Anterior cingulate cortex (tissue), 58 donors: ENCODE results near the gene SLC30A2.
"Not testable (repeated sequence)": the region's sequence is repeated elsewhere in the genome, so short reads cannot be mapped to it uniquely, and the experiment has no call there.

Experiments used
- DNase-seq, 58 donors: peaks; one replicate each; lab custom pipeline; 2025; lab: John Stamatoyannopoulos, UW

The SLC30A2 gene, protein sequence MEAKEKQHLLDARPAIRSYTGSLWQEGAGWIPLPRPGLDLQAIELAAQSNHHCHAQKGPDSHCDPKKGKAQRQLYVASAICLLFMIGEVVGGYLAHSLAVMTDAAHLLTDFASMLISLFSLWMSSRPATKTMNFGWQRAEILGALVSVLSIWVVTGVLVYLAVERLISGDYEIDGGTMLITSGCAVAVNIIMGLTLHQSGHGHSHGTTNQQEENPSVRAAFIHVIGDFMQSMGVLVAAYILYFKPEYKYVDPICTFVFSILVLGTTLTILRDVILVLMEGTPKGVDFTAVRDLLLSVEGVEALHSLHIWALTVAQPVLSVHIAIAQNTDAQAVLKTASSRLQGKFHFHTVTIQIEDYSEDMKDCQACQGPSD

DNA sequence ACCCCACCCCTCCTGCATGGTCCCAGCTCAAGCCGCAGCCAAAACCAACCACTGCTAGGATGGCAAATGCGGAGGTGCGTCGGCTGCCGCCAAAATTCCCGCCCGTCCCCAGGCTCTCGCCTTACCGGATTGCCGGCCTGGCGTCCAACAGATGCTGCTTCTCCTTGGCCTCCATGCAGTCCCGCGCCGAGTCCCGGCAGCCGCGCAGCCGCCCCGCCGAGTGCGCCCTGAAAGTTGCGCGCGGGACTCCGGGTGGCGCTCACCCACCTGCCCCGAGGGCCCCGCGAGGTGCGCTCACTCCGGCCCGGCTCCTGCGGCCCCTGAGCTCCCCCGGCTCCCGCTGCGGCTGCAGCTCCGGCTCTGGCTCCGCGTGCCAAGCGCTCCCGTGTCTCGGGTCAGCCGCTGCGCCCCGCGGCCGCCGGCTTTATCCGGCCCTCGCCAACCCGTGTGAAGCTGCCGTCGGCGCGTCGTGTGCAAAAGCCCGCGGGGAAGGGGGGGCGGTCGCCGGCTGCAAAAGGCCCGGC is at the start of gene SLC30A2:
TSS of gene SLC30A2 (minus strand) at position 397 of the 524 bp plus-strand sequence. CDS start at position 175, 222 bp downstream.
- no peak for DNase-seq

DNA sequence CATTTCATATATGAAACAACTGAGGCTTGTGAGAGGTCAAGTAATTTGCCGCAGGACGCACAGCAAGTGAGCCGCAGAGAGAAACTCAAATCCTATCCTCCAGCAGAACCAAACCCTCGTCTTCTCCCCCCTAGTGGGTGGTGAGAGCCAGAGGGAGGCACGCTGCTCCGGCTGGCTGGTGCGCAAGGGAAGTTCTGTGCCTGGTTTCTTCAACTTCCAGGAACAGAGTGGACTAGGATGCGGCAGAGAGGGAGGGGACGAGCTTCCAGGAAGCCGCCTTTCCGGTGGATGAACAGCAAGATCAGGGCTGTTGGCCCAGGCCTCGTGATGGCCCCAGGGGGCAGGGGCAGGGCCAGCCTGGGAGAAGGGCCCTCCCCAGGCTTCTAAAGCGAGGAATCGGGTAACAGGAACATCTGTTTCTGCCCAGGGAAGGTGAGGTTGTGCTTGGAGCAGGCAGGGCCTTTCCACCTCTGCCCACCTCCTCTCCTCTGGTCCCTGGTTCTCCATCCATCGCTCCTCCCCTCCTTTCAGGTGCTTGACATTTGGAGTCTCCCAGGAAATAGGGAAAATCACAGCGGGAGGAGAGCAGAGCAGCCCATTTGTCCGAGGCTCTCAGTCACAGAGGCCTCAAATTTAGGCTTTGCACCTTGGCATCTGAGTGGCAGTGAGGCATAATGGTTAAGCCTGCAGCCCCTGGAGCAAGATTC is 48.9 kb upstream of the SLC30A2 start:
- peak in 18 of 58 donors; percentile 2 to 41 (median 14) for DNase-seq

DNA sequence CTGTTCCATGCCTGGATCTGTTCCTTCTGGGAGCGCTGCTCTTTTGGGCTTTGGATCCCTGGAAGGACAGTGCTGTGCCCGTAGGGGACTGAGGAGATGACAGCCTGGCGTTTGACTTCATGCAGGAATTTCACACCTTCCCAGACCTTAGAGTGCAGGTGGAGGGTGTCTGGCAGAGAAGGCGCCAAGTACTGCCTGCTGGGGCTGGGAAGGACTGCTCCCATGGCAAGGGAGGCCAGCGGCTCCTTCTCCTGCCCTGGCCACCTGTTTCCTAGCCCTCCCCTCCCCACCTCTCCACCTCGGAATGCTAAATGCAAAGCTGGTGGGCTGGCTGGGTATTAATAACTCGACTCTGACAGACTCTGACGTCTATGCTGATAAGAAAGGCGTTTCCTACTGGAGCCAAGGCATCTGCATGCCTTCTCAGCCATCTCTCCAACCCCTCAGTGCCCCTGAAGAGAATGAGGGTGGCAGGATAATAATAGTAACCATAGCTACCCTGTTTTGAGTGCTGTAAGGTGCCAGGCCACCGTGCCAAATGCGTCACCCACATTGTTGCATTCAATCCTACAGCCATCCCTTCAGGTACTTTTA is 48.3 kb upstream of the SLC30A2 start:
- no peak for DNase-seq

DNA sequence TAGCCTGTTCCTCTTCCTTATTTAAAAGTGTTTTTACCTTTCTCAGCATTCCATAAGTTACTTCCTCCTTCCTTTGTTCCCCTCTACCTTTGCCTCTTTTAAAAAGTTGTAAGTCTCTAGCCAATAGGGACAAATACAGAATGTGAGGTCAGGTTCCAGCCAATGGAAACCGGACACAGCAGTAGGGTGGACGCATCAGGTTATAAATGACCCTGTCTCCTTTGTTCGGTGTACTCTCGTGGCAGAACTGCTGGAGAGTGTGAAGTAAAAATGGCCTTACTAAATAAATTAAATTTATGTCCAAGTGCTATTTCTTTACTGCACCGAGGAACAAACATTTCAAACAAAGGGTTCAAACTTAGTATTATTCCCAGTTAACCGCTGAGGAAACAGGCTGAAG is 47.7 kb upstream of the SLC30A2 start:
- DNase-seq = not testable (repeated sequence)

DNA sequence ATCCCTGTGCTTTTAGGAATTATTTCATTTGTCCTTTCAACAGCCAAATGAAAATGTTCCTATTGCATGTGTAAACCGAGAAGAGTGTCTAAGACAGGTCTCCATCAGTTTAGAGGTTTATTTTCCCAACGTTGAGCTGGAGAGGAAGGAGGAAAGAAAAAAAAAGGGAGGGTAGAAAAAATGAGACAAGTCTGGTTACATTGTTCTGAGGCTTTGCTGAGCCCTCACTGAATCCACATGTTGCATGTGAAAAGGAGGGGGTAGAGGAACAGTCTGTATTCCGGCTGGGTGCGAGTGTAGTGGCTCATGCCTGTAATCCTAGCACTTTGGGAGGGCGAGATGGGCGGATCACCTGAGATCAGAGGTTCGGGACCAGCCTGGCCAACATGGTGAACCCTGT is 46.5 kb upstream of the SLC30A2 start:
- no peak for DNase-seq

DNA sequence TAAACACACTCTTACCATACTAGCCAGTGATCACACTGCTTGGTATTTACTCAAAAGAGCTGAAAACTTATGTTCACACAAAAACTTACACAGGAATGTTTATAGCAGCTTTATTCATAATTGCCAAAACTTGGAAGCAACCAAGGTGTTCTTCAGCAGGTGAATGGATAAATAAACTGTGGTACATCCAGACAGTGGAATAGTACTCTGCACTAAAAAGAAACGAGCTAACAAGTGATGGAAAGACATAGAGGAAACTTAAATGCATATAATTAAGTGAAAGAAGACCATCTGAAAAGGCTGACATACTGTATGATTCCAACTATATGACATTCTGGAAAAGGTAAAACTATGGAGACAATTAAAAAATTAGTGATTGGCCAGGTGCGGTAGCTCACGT is 45.0 kb upstream of the SLC30A2 start:
- no peak for DNase-seq

DNA sequence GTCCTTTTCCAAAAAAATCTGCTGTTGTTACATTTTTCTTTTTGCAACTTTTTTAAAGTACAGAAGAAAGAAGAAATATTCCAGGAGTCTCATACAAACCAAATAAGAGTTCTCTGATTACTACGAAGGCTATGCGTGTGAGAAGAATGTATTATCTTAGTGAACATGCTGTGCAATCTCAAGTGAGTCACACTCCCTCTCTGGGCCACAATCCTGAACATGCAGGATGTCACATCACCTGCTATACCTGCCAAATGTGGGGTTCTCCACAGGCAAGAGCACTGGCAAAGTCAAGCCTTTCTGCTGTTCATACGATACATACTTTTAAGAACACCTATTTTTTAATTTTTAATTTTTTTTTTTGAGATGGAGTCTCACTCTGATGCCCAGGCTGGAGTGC is 43.2 kb upstream of the SLC30A2 start:
- DNase-seq = no peak

DNA sequence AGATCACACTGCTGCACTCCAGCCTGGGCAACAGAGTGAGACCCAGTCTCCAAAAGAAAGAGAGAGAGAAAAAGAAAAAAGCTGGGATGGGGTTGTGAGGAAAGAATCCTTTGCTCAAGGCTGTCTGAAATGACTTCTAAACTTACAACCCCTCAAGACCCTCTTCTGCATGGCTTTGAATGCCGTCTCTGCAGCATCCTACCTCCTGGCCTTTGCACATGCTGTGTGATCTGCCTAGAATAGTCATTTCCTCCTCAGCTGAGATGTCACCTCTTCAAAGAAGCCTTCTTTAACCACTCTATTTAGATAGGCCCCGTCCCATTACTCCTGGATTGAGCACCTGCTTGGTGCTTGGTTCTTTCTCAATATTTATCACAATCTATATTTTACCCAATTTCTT is 38.9 kb upstream of the SLC30A2 start:
- no peak for DNase-seq

DNA sequence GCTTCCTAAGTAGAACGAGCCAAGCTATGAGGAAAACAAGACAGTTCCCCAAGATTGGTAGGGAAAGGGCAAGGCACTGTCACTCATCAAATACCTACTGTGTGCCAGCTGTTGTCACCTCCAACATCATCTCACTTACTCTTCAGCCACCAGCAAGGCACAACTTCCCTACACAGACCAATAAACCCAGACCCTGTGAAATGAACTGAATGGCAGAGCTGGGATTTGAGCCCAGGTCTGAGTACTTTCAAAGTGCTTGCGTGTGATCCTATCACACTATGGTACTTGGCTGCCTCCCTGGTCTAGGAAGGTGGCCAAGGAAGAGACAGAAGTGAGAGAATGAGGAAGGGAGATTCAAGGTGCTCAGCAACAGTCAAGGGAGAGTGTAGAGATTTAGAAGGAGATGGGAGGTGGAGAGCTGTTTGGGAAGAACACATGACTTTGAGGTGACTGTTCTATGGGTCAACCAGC is 38.2 kb upstream of the SLC30A2 start:
- DNase-seq = no peak

DNA sequence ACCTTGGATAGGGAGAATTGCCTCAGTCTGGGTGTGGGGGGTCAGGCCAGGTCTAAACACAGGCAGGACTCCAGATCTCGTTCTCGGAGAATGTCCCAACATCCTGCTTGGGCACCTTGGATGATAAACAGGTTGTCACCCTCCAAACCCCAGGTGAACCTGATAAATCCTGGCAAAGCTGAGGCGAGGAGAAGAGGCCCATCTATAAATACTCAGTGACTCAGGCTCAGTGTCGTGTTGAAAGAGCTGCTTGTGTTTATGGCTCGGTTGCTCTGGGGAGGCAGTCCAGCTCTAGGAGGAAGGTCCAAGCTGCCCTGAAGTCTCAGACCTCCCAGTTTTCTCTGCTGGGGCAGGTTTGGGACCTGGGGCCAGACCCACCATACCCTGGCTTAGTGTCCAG is 37.3 kb upstream of the SLC30A2 start:
- DNase-seq = no peak

DNA sequence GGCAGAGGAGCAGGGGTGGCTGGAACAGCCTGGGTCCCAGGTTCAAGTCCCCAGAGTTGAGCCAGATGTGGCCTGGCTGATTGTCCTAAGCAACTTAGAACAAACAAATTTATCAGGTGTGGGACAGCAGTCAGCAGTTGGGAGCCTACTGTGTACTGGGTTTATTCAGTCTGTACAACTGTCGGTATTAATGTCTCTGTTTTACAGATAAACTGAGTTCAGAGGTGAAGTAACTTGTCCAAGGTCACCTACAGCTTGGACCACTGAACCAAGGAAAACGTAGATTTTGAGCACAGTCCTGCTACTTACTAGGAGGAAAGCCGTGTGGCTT is 36.1 kb upstream of the SLC30A2 start:
- DNase-seq = no peak

DNA sequence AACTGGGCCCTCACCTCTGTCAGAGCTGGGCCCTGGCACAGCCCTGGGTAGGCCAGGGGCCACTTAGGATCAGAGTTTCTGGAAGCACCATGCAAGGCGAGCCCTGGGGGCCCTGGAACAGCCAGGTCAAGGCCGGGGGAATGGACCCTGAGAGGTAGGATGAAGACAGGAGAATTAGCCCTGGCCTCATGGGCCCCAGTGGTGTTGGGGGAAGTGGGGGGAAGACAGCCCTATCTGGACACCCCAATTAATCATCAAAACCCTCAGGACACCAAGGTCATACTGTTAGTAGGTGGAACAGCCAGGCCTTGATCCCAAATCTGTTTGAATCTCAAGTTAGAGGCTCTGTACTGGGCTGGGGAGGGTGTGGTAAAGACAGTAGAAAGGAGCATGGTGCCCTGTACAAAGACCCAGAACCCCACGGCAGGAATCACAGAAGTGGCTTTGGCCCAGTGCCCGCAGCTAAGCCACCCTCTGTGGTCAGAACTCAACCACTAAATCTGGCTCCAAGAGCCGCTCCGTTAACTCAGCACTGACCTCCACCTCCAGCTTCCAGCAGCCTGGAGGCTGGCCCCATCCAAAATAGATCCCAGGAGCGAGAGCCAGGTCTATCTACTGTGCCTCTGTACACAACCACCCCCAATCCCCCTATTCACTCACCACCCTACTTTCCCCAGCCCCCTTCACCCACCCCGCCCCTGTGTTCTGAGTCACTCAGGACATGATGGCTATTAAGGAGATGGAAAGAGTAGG is 35.5 kb upstream of the SLC30A2 start:
- no peak for DNase-seq

DNA sequence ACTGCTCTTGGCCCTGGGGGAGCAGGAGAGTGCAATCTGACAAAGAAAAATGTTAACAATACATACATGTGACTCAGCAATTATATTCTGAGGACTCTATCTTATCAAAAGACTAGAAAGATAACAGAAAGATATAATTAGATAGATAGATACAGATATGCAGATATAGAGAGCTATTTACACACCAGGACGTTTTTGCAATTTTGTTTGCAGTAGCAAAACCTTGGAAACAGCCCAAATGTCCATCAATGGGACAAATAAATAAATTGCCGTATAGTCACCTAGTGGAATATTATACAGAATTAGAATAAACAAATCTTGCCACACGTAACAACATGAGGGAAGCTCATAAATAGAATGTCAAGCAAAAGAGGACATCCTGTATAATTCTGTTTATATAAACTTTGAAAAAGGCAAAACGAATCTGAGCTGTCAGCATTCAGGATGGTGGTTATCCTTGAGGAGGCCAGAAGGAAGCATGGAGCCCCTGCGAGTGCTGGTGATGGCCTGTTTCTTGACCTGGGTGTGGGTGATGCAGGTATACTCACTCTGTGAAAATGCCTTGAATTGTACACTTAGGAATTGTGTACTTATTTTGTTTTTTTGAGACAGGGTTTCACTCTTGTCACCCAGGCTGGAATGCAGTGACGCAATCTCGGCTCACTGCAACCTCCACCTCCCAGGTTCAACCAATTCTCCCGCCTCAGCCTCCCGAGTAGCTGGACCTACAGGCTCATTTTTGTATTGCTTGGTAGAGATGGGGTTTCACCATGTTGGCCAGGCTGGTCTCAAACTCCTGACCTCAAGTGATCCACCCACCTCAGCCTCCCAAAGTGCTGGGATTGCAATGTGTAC is 34.3 kb upstream of the SLC30A2 start:
- no peak for DNase-seq

DNA sequence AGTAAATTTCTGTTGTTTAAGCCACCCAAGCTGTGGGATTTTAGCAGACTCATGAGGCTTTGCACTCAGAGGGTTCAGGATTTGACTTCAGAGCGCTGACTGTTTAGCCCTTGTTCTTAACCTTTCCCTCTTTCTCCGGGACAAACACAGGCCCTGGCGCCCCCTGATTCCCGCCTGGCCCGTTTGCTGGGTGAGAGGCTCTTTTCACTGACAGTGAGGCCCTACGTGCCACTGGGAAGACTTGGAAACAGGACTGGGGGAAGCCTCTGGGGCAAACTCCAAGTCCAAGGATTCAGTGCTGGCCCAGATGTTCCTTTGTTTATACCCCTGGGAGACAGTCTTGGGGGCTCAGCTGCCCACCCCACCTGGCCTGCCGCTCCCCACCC is 33.3 kb upstream of the SLC30A2 start:
- no peak for DNase-seq

DNA sequence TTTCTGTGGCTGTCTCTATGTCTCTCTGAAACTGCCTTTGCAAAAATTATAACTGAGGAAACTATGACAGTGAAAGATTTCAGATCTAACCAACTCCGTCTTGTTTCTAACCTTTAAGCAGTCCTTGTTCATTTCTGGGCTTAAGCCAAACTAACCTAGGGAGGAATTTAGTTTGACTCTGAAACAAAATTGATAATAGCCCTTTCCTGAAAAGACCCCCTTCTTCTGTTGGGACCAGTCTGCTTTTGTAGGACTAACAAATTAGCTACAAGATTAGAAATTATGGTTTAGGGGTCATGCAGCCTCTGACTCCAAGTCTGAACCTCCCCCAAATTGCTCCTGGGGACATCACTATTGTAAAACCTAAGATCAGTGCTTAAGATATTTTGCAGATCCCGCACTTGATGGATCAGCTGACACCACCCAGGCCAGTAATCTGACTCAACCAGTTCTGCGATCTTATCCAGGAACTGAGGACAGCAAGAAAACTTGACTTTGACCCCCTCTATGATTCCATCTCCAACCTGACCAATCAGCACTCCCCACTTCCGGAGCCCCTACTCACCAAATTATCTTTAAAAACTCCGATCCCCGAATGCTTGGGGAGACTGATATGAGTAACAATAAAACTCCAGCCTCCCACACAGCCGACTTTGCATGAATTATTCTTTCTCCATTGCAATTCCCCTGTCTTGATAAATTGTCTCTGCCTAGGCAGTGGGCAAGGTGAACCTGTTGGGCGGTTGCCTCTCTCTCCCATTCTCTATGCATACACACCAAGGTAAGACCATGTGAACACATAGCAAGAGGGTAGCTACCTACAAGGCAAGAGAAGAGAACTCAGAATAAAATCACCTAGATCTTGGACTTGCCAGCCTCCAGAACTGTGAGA is 32.6 kb upstream of the SLC30A2 start:
- DNase-seq = no peak

DNA sequence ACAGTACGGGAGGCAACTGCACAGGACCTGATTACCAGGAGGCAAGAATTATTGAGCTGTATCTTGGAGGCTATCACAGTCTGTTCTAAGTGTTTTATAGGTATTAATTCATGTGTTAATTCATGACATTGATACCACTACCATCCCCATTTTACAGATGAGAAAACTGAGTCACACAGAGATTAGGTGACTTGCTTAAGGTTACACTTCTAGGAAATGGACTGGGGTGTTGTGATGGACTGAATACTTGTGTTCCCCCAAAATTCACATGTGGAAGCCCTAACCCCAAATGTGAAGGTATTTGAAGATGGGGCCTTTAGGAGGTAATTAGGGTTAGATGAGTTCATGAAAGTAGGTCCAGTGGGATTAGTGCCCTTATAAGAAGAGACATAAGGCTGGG is 31.6 kb upstream of the SLC30A2 start:
- DNase-seq = no peak

DNA sequence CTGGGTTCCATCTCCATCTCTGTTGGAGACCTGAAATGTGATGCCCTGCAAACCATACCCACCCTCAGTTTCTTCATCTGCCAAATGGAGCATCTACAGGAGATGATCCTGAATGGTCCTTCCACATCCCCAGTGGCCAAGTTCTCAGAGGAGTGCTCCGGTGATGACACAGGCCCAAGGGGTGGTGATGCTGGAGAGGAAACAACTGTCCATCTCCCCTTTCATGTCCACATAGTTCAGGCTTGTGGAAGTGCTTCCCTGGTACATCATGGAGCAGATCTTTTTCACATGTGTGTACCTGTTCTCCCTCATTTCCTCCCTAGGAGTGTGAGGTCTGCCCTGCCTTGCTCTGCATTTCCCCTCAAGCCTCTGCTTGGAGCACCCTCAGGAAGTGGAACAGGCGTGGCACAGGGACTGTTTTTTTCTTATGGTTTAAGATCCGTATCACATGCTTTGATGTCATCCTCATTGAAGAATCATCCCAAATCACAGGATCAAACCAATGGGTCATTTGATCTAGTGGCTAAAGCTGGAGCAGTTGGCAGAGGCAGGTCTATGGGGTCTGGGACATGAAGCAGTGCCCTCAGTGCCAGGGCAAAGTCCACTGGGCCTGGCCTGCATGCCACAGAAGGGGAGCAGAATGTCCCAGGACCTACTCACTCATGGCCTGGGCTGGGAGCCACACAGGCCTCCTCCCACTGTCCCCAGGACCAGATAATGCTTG is 29.7 kb upstream of the SLC30A2 start:
- no peak for DNase-seq

DNA sequence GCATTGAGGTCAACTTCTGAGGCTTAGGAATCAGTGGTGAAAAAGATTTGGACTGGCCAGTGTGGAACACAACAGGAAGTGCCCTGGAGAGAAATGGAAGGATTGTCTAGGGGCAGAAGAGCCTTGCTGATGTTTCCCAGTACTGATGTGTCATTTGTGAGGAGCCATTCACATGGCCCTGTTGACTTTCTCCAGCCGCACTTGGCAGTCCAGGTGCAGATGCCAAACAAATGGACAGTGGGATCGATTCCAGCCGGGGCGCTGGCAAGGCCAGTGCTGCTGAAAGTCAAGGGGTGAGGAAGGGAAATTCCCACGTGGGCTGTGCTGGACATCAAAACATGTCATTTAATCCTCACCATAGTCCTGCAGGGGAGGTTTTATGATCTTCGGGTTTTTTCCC is 26.4 kb upstream of the SLC30A2 start:
- DNase-seq = peak in 1 of 58 donors; percentile 7
